ENCODE measurements around the gene CCDC149. TPM values are rescaled to one million over a fixed set of nuclear protein-coding genes. Genes with fewer than 3 reads are reported as not detected.

CCDC149 gene
- total and polyA plus RNA-seq, 8 donors: 14.3 to 25.3 (median 20.3) TPM

DNA sequence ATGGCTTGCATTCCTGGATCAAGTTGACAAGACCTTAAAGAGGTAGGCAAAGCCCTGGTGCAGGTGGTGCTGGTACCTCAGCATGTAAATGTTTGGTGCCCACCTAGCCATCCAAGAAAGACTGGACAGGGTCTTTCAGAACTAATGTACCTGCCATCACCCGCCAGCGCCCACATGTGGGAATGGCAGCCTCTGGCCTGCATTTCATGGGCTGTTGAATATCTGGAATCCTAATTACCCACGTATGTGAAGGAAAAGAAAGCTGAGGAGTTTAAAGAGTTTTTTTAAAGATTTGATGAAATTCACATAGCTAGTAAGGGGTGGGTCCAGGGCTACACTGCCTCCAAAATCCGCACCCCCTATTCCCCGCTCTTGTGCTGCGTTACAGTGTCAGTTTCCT, 8.6 kb upstream of the CCDC149 start:
- WGBS, 2 donors: 86 to 90% methylated on average over 6 of the region's 6 CpGs
- Histone ChIP-seq H3K27me3 (no peaks in the 10 kb centered on the region), H3K4me3 (no peak overlapping the region), H3K36me3 (no peaks in the 10 kb centered on the region), H3K9me3 (no peaks in the 10 kb centered on the region), H3K4me1 (peaks cover 0 to 4% (median 0%) of the 10 kb centered on the region in 3 donors), H3K27ac (no peak overlapping the region)
- ATAC-seq (no peak), FAIRE-seq (no peak), DNase-seq (no peak)
- TF ChIP-seq, protein P1, sequence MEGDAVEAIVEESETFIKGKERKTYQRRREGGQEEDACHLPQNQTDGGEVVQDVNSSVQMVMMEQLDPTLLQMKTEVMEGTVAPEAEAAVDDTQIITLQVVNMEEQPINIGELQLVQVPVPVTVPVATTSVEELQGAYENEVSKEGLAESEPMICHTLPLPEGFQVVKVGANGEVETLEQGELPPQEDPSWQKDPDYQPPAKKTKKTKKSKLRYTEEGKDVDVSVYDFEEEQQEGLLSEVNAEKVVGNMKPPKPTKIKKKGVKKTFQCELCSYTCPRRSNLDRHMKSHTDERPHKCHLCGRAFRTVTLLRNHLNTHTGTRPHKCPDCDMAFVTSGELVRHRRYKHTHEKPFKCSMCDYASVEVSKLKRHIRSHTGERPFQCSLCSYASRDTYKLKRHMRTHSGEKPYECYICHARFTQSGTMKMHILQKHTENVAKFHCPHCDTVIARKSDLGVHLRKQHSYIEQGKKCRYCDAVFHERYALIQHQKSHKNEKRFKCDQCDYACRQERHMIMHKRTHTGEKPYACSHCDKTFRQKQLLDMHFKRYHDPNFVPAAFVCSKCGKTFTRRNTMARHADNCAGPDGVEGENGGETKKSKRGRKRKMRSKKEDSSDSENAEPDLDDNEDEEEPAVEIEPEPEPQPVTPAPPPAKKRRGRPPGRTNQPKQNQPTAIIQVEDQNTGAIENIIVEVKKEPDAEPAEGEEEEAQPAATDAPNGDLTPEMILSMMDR (IDR thresholded peaks at IDR 0.05): no peak
- intact Hi-C loops (cut with DNase I): no loop called here

DNA sequence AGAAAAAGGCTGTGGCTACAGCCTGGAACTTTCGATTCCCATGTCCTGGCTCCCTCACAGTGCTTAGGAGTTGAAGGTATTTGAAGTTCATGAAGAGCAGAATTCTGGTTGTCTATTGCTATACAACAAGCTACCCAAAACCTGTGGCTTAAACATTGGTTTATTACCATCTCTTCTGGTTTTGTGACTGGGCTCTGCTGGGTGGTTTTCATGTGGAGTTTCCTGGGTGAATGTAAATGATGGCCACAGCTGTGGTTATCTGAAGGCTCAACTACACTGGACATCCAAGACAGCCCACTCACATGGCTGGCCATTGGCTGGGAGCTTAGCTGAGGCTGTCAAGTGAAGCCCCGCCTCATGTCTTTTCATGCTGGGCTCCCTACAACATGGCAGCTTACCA, 7.2 kb upstream of the CCDC149 start:
- TF ChIP-seq, protein P1 (IDR thresholded peaks at IDR 0.05): no peak
- H3K27ac ChIP-seq: no peak overlapping the region
- H3K36me3 ChIP-seq: no peaks in the 10 kb centered on the region
- FAIRE-seq (no peak), ATAC-seq (no peak), DNase-seq (no peak)
- H3K27me3 ChIP-seq: no peaks in the 10 kb centered on the region
- H3K4me1 ChIP-seq: peaks cover 0 to 4% (median 0%) of the 10 kb centered on the region in 3 donors
- 92 to 98% methylated on average over 2 of the region's 2 CpGs for WGBS, 2 donors
- H3K9me3 ChIP-seq: no peaks in the 10 kb centered on the region
- no peak overlapping the region for H3K4me3 ChIP-seq
- intact Hi-C loops (cut with DNase I): no loop called here

DNA sequence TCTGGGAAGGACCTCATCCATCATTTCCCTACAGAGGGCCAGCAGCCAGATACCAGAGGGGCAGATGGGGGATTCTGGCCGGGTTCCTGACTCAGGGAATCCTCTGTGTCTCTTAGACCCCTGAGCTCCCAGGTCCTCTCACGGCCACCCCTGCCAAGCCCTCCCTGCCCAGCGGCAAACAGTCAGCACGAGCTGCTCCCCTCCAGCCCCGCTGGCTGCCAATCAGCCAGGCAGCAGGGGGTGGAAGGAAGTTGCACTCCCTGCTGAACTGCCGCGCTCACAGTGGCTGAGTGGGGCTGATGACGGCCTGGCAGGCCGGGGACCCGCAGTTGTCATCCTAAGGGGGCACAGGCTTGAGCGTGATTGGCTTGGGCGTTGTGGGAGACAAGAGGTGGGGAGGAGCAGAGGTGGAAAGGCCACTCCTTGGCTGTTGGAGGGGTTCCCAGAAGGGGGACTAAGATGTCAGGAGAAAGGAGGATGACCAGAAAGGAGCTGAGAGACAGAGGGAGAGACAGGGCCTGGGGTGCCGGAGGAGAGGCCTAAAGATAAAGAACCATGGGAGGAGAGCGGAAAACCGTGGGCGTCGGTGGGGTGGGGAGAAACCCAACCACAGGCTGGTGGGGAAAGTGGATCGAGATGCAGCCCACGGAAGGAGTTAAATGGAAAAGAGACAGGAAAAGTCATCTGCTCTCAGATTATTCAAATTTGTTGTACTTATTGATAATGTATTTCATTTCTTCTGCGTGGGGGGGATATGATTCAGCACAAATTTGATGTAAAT, 4.4 kb upstream of the CCDC149 start:
- DNase-seq (peak in 1 of 6 donors; percentile 62), FAIRE-seq (no peak), ATAC-seq (no peak)
- Histone ChIP-seq H3K9me3 (no peaks in the 10 kb centered on the region), H3K4me1 (no peaks in the 10 kb centered on the region), H3K27ac (no peak overlapping the region), H3K27me3 (no peaks in the 10 kb centered on the region), H3K4me3 (no peak overlapping the region), H3K36me3 (no peaks in the 10 kb centered on the region)
- intact Hi-C loops (cut with DNase I): no loop called here
- TF ChIP-seq, protein P1 (IDR thresholded peaks at IDR 0.05): no peak
- 71 to 72% methylated on average over 20 of the region's 20 CpGs for WGBS, 2 donors

DNA sequence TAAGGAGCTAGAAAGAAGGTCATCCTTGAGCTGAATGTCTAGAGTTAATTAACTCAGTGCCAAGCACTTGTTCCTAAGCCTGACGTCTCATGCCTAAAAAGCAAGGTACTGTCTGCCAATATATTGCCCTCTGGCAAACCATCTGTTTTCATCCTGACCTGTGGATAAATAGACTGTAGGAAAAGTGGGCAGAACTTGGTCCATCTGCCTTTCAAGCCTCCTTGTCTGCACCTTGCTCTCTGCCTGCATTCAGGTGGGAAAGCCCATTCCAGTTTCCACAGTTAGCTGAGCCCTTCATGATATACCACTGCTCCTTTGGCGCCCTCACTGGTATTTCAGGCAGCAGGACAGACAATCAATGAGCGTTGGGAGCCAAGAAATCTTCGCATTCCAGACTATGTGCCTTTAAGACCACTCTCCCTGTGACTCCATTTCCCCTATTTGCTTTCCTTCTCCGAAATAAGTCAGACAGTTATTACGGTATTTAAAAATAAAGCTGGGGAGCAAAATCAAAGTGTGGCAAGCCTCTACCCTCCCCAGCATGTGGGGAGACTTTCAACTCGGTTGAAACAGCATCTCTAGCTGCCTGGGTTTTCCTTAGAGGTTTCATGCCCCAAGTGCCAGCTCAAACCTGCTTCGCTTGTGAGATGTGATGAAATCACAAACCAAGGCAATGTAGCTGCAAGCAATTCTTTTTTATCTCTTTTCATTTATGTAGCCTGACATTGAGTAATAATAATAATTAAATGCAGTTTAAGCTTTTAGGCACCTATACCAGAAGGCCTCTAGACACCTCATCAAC, 2.5 kb upstream of the CCDC149 start:
- FAIRE-seq (no peak), DNase-seq (no peak)
- intact Hi-C loops (cut with DNase I): no loop called here

More for the DNA sequence above, 2.5 kb upstream of the CCDC149 start:
- 59 to 60% methylated on average over 8 of the region's 8 CpGs for WGBS, 2 donors
- Histone ChIP-seq H3K9me3 (no peaks in the 10 kb centered on the region), H3K27ac (no peak overlapping the region), H3K4me1 (no peaks in the 10 kb centered on the region), H3K4me3 (no peak overlapping the region), H3K36me3 (no peaks in the 10 kb centered on the region), H3K27me3 (no peaks in the 10 kb centered on the region)
- TF ChIP-seq, protein P1 (IDR thresholded peaks at IDR 0.05): no peak
- ATAC-seq: no peak

All from pancreas (tissue), 10 donors.